ENCODE data around the gene IER5L.

DNA sequence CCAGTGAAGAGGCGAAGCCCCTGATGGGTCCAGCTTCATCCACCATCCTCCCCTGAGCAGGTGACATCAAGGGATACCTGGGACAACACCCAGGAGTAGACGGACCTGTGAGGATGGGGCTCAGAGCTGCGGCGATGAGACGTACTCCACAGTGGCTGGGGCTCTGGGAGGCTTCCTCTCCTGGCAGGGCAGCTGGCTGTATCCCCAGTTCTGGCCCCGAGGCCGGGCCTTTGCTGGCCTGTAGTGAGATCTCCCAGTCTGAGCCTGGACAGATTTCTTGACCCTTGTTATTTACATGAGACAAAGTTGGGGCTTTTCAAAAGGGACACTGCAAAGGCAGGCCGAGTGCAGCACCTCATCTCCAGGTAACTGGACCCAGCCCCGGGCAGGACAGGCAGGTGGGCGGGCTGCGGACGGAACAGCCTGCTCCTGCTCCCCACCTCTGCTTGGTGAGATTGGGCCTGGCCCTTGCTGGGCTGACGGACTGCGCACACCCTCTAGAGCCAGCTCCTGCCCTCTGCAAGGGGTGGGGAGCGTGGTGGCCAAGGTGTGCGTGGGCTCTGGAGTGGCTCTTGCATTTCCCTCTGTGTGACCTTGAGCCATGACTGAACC is 23.1 kb downstream of the IER5L start:
- TF ChIP-seq CTCF (IDR thresholded peaks at IDR 0.05 in 4 of 5, conservative IDR thresholded peaks at IDR 0.05 in 1 of 5) (no peak), POLR2A (IDR thresholded peaks at IDR 0.05) (no peak)

Measured in gastrocnemius medialis (tissue), 4 donors.